H9 (cell line): ENCODE measurements around the gene HAND2. TPM values are rescaled to one million over a fixed set of nuclear protein-coding genes. Genes with fewer than 3 reads are reported as not detected.

ENCODE experiments used
- DNase-seq: peaks from one replicate; pipeline ENCODE4 v3.0.0-alpha.2; 2017
- H2AFZ ChIP-seq: one replicate; pipeline ENCODE4 v1.6.1; 2013; ENCODE audit warnings: mild to moderate bottlenecking, low read length, control low read depth, moderate library complexity
- H2AK5ac ChIP-seq: 2 replicates; pipeline ENCODE4 v1.6.1; 2013; ENCODE audit warnings: low read length, control low read depth, mixed read lengths; ENCODE audit not compliant: insufficient read length
- H2BK120ac ChIP-seq: one replicate; pipeline ENCODE4 v1.6.1; 2013; ENCODE audit warnings: low read depth, mild to moderate bottlenecking, low read length, control low read depth, inconsistent platforms; ENCODE audit not compliant: poor library complexity, severe bottlenecking
- H2BK12ac ChIP-seq: 2 replicates; pipeline ENCODE4 v1.6.1; 2013; ENCODE audit warnings: low read length, control low read depth, mixed read lengths, low read depth; ENCODE audit not compliant: insufficient read length
- H2BK15ac ChIP-seq: 2 replicates; pipeline ENCODE4 v1.6.1; 2013; ENCODE audit warnings: low read depth, low read length, control low read depth
- H2BK20ac ChIP-seq: one replicate; pipeline ENCODE4 v1.6.1; 2013; ENCODE audit warnings: low read depth, mild to moderate bottlenecking, low read length, control low read depth, inconsistent platforms; ENCODE audit not compliant: poor library complexity, severe bottlenecking
- H2BK5ac ChIP-seq: 2 replicates; pipeline ENCODE4 v1.6.1; 2013; ENCODE audit warnings: low read length, control low read depth, mixed read lengths; ENCODE audit not compliant: insufficient read length
- H3K14ac ChIP-seq: 2 replicates; pipeline ENCODE4 v1.6.1; 2013; ENCODE audit warnings: low read length, control low read depth; ENCODE audit not compliant: insufficient read depth
- H3K18ac ChIP-seq: 2 replicates; pipeline ENCODE4 v1.6.1; 2013; ENCODE audit warnings: low read depth, mild to moderate bottlenecking, mixed read lengths, low read length, control low read depth; ENCODE audit not compliant: insufficient read length
- H3K23ac ChIP-seq: 2 replicates; pipeline ENCODE4 v1.6.1; 2013; ENCODE audit warnings: low read length, control low read depth, mixed read lengths, low read depth; ENCODE audit not compliant: insufficient read length
- H3K23me2 ChIP-seq: 2 replicates; pipeline ENCODE4 v1.6.1; 2013; ENCODE audit warnings: low read depth, mild to moderate bottlenecking, mixed read lengths, low read length, control low read depth; ENCODE audit not compliant: insufficient read length, poor library complexity, severe bottlenecking
- H3K27ac ChIP-seq: 2 replicates; pipeline ENCODE4 v1.5.1; 2013; ENCODE audit warnings: low read length, control low read depth, mixed read lengths, low read depth; ENCODE audit not compliant: insufficient read length
- H3K27me3 ChIP-seq: 2 replicates; pipeline ENCODE4 v1.6.1; 2013; ENCODE audit warnings: low read length, control low read depth, inconsistent platforms; ENCODE audit not compliant: insufficient read depth
- H3K4ac ChIP-seq: 2 replicates; pipeline ENCODE4 v1.6.1; 2013; ENCODE audit warnings: low read depth, mild to moderate bottlenecking, control low read depth, inconsistent platforms, low read length, moderate library complexity
- H3K4me1 ChIP-seq: 2 replicates; pipeline ENCODE4 v1.6.1; 2013; ENCODE audit warnings: low read length, control low read depth, inconsistent platforms; ENCODE audit not compliant: insufficient read depth
- H3K4me2 ChIP-seq: 2 replicates; pipeline ENCODE4 v1.6.1; 2013; ENCODE audit warnings: low read length, control low read depth, mixed read lengths; ENCODE audit not compliant: insufficient read length, insufficient read depth
- H3K56ac ChIP-seq: 2 replicates; pipeline ENCODE4 v1.6.1; 2013; ENCODE audit warnings: low read depth, mild to moderate bottlenecking, mixed read lengths, low read length, control low read depth; ENCODE audit not compliant: insufficient read length
- H3K79me1 ChIP-seq: 2 replicates; pipeline ENCODE4 v1.6.1; 2013; ENCODE audit warnings: low read depth, mild to moderate bottlenecking, moderate library complexity, low read length, control low read depth, inconsistent platforms; ENCODE audit not compliant: insufficient read depth, poor library complexity, severe bottlenecking
- H3K79me2 ChIP-seq: 2 replicates; pipeline ENCODE4 v1.6.1; 2013; ENCODE audit warnings: low read length, control low read depth, inconsistent platforms; ENCODE audit not compliant: insufficient read depth
- H3K9ac ChIP-seq: 2 replicates; pipeline ENCODE4 v1.6.1; 2013; ENCODE audit warnings: low read length, control low read depth, mixed read lengths; ENCODE audit not compliant: insufficient read length; ENCODE audit errors: extremely low read depth
- H3K9me3 ChIP-seq: one replicate; pipeline ENCODE4 v1.6.1; 2013; ENCODE audit warnings: low read depth, low read length, inconsistent platforms; ENCODE audit not compliant: control insufficient read depth
- H3T11ph ChIP-seq: one replicate; pipeline ENCODE4 v1.6.1; 2013; ENCODE audit warnings: mild to moderate bottlenecking, low read length, control low read depth, inconsistent platforms
- H4K20me1 ChIP-seq: one replicate; pipeline ENCODE4 v1.6.1; 2013; ENCODE audit not compliant: control insufficient read depth, insufficient read length, insufficient read depth
- H4K5ac ChIP-seq: 2 replicates; pipeline ENCODE4 v1.6.1; 2013; ENCODE audit warnings: low read depth, mild to moderate bottlenecking, mixed read lengths, low read length, control low read depth; ENCODE audit not compliant: insufficient read length
- H4K8ac ChIP-seq: replicated peaks from 2 replicates; pipeline ENCODE4 v1.6.1; 2013; ENCODE audit warnings: low read length, control low read depth, mixed read lengths, low read depth; ENCODE audit not compliant: insufficient read length
- H4K91ac ChIP-seq: 2 replicates; pipeline ENCODE4 v1.6.1; 2013; ENCODE audit warnings: low read depth, mild to moderate bottlenecking, moderate library complexity, mixed read lengths, low read length, control low read depth; ENCODE audit not compliant: insufficient read length
- H3K27ac Mint-ChIP-seq, 3 experiments: 2 replicates in 2 of 3; 3 replicates in 1 of 3; pipeline ENCODE4 v1.8.0; 2020 to 2021; ENCODE audit warnings: mixed read lengths in 3 of 3, mild to moderate bottlenecking in 1 of 3, moderate library complexity in 1 of 3
- H3K27me3 Mint-ChIP-seq: 2 replicates; pipeline ENCODE4 v1.8.0; 2021; ENCODE audit warnings: low read depth, mild to moderate bottlenecking, moderate library complexity, mixed read lengths
- H3K36me3 Mint-ChIP-seq, 3 experiments: 2 replicates in 2 of 3; 3 replicates in 1 of 3; pipeline ENCODE4 v1.8.0; 2020 to 2021; ENCODE audit warnings: low read depth in 3 of 3, mixed read lengths in 3 of 3; ENCODE audit not compliant: insufficient read depth in 1 of 3
- H3K4me1 Mint-ChIP-seq, 2 experiments: 2 replicates each; pipeline ENCODE4 v1.8.0; 2020; ENCODE audit warnings: mixed read lengths in 2 of 2
- H3K4me3 Mint-ChIP-seq, 2 experiments: 2 replicates in 1 of 2; 3 replicates in 1 of 2; pipeline ENCODE4 v1.8.0; 2020 to 2021; ENCODE audit warnings: mild to moderate bottlenecking in 2 of 2, mixed read lengths in 2 of 2, moderate library complexity in 1 of 2
- H3K9me3 Mint-ChIP-seq, 2 experiments: 2 replicates in 1 of 2; 3 replicates in 1 of 2; pipeline ENCODE4 v1.8.0; 2020; ENCODE audit warnings: mild to moderate bottlenecking in 2 of 2, mixed read lengths in 2 of 2, moderate library complexity in 1 of 2
- WGBS: extraction: QIAGEN DNeasy Blood & Tissue Kit; methylation state at CpG from one replicate; pipeline ENCODE4 v1.1.7; 2013; ENCODE audit warnings: missing lambda C conversion rate, low lambda C conversion rate, mixed read lengths; ENCODE audit not compliant: insufficient read length; ENCODE audit errors: extremely low coverage; 5-methylcytosine and 5-hydroxymethylcytosine counted together
- total RNA-seq: library from RNA; stranded (reverse); gene quantifications from 2 replicates; pipeline ENCODE4 v1.2.1, GENCODE V29; 2021
- TF ChIP-seq, protein P1 (sequence below): fragments of 200-600 bp; sonication (generic); conservative IDR thresholded peaks from 3 replicates; pipeline ENCODE4 v1.8.0; 2021; ENCODE audit warnings: antibody characterized with exemption, mild to moderate bottlenecking

HAND2 gene
- total RNA-seq, 1 experiment from 2014 or later: not detected

DNA sequence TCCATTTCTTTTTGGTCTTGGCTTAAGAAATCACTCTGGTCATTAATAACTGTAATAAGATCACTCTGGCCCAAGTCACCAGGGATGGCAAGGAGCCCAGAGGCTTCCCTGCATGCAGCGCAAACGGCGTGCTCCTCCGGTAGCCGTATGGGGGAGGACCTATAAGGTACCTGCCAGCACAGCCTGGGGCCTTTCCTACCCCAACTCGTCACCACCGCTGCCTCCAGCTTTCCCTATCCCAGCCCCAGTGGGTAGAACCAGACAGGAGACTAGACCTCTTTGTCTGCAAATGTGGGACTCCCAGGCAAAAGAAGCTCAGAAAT, 25.9 kb downstream of the HAND2 start:
- H3K4ac ChIP-seq: no peak overlapping the region
- no peak overlapping the region for H3K9ac ChIP-seq
- no peak overlapping the region for H2AK5ac ChIP-seq
- no peak overlapping the region for H3K4me2 ChIP-seq
- Mint-ChIP-seq H3K27me3 (peaks cover 98% of the 10 kb centered on the region), H3K4me3 (no peak overlapping the region), H3K9me3 (no peaks in the 10 kb centered on the region; a peak in 2 of 5 replicates), H3K36me3 (no peaks in the 10 kb centered on the region), H3K4me1 (peaks cover 27 to 57% of the 10 kb centered on the region in 2 experiments), H3K27ac (no peak overlapping the region)
- no peak overlapping the region for H3K14ac ChIP-seq
- no peak overlapping the region for H3K56ac ChIP-seq
- no peak for DNase-seq
- H3K18ac ChIP-seq: no peak overlapping the region
- no peak overlapping the region for H3K23ac ChIP-seq
- TF ChIP-seq, protein P1, sequence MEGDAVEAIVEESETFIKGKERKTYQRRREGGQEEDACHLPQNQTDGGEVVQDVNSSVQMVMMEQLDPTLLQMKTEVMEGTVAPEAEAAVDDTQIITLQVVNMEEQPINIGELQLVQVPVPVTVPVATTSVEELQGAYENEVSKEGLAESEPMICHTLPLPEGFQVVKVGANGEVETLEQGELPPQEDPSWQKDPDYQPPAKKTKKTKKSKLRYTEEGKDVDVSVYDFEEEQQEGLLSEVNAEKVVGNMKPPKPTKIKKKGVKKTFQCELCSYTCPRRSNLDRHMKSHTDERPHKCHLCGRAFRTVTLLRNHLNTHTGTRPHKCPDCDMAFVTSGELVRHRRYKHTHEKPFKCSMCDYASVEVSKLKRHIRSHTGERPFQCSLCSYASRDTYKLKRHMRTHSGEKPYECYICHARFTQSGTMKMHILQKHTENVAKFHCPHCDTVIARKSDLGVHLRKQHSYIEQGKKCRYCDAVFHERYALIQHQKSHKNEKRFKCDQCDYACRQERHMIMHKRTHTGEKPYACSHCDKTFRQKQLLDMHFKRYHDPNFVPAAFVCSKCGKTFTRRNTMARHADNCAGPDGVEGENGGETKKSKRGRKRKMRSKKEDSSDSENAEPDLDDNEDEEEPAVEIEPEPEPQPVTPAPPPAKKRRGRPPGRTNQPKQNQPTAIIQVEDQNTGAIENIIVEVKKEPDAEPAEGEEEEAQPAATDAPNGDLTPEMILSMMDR: no peak
- no peak overlapping the region for H2BK15ac ChIP-seq
- H4K5ac ChIP-seq: no peak overlapping the region
- no peak overlapping the region for H2BK120ac ChIP-seq
- H2BK5ac ChIP-seq: no peak overlapping the region
- peaks cover 92% of the 10 kb centered on the region for H3K27me3 ChIP-seq
- no peak overlapping the region for H4K8ac ChIP-seq
- no CpG with 5 or more reads among the region's 7 CpGs for WGBS
- no peak overlapping the region for H4K91ac ChIP-seq
- H3K23me2 ChIP-seq: peaks cover 17% of the 10 kb centered on the region
- no peaks in the 10 kb centered on the region for H4K20me1 ChIP-seq
- H3T11ph ChIP-seq: no peak overlapping the region
- no peak overlapping the region for H2BK20ac ChIP-seq
- H3K79me1 ChIP-seq: no peaks in the 10 kb centered on the region
- no peak overlapping the region for H2BK12ac ChIP-seq
- no peak overlapping the region for H3K27ac ChIP-seq
- H3K79me2 ChIP-seq: no peaks in the 10 kb centered on the region
- H3K4me1 ChIP-seq: peaks cover 3% of the 10 kb centered on the region; the same call in 1 of the 2 replicates
- no peaks in the 10 kb centered on the region for H3K9me3 ChIP-seq
- no peak overlapping the region for H2AFZ ChIP-seq
